ENCODE measurements around the gene OLIG1. TPM values are rescaled to one million over a fixed set of nuclear protein-coding genes. Genes with fewer than 3 reads are reported as not detected.

The OLIG1 gene
- total and polyA plus RNA-seq, 9 donors: 0.13 to 0.50 (median 0.36) TPM; not detected in 1

DNA sequence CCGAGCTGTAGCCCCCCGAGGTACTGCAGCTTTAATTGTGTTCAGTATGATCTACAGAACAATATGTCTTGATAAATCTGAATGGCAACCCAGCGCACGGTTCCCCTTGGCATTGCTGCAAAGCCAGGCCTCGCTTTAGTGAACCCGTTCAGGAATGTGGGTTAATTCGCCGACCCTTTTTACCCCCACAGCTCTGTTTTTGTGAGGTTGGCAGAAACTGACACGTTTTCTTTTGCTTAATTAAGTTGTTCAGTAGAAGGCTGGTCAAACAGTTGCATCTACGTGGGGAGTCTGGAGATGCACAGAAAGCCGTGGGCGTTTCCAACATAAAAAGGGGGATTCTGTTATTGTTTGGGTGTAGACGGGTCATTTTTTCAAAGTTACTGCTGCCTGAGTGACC is 43.2 kb downstream of the OLIG1 start:
- no peak overlapping the region for H3K27ac ChIP-seq (ENCODE audit: low read length)
- DNase-seq: no peak
- H3K9me3 ChIP-seq (replicated peaks; ENCODE audit: control insufficient read depth, low read depth, low read length): no peaks in the 10 kb centered on the region
- peaks cover 79% of the 10 kb centered on the region for H3K27me3 ChIP-seq (ENCODE audit: control insufficient read depth, insufficient read depth, low read length)
- H3K4me1 ChIP-seq (ENCODE audit: control insufficient read depth, insufficient read depth, low read length): peaks cover 14% of the 10 kb centered on the region
- no peaks in the 10 kb centered on the region for H3K36me3 ChIP-seq (ENCODE audit: control insufficient read depth, insufficient read depth, low read length)
- WGBS (ENCODE audit: insufficient coverage): 30% methylated on average over 8 of the region's 13 CpGs
- H3K4me3 ChIP-seq (ENCODE audit: low read length): no peak overlapping the region

DNA sequence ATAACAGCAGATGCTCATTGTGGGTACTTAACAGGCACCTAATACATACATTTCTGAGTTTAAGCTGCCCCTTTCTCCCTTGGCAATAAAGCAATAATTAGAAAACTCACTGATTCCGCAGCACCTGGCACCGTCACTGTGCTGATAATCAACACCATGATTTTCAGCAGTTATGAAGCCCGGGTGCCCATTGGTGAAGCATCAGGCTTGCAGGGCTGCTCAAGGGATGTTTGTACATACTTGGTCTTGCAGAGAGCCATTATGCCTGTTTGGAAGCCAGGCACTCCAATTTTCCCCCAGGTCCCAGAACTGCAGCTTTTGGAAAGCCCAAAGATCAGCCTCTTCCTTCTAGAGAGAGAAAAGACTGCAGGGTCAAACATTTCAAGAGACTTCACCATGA is 44.3 kb downstream of the OLIG1 start:
- WGBS (ENCODE audit: insufficient coverage): 93% methylated on average over 3 of the region's 3 CpGs

DNA sequence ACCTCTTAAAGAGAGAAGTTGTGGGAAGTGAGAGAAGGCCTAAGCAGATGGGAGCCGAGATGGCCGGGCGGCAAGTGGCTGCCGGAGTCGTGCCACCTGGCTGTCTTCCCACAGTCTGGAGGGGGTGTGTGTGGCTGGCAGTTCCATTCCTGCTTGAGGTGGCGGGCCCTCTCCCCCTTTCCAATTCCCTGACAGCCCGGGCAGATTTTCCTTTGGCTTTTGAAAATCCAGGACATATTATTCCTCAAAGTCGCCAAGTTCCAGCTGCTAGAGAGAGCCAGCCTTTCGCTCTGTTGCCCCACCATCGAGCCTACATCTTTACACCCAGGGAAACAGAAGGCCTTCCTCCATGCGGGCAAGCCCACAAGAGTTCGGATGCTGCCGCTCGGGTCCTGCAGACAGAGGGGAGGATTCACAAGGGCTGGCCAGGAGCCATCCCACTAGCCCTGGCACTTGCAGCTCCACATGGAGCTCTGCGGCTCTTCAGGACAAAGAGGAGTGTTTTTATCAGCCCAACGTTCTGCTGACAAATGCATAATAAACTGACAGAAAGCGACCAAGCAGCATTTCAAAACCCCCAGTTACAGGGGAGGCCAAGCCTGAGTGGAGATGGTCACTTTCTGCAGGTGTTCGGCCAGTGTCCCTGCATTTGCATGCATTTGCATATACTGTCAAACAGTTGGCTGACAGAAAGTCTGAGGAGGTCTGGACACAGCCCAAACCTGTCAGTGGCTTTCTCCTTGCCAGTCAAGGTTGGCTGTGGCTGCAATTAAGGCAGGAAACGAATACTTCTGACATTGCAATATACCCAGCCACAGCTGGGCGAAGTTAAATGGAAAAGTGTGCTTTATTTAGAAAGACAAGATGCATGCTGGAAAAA is 45.9 kb downstream of the OLIG1 start:
- 68% methylated on average over 6 of the region's 20 CpGs for WGBS (ENCODE audit: insufficient coverage)
- Histone ChIP-seq H3K36me3 (ENCODE audit: control insufficient read depth, insufficient read depth, low read length) (no peaks in the 10 kb centered on the region), H3K9me3 (replicated peaks; ENCODE audit: control insufficient read depth, low read depth, low read length) (no peaks in the 10 kb centered on the region), H3K4me1 (ENCODE audit: control insufficient read depth, insufficient read depth, low read length) (peaks cover 14% of the 10 kb centered on the region), H3K27me3 (ENCODE audit: control insufficient read depth, insufficient read depth, low read length) (peaks cover 54% of the 10 kb centered on the region), H3K4me3 (ENCODE audit: low read length) (no peak overlapping the region), H3K27ac (ENCODE audit: low read length) (peak overlapping the region; percentile 20)
- DNase-seq: peak; percentile 59

More for the DNA sequence above, 44.3 kb downstream of the OLIG1 start:
- peaks cover 14% of the 10 kb centered on the region for H3K4me1 ChIP-seq (ENCODE audit: control insufficient read depth, insufficient read depth, low read length)
- H3K27me3 ChIP-seq (ENCODE audit: control insufficient read depth, insufficient read depth, low read length): peaks cover 69% of the 10 kb centered on the region
- no peak overlapping the region for H3K27ac ChIP-seq (ENCODE audit: low read length)
- H3K9me3 ChIP-seq (replicated peaks; ENCODE audit: control insufficient read depth, low read depth, low read length): no peaks in the 10 kb centered on the region
- H3K4me3 ChIP-seq (ENCODE audit: low read length): no peak overlapping the region
- no peaks in the 10 kb centered on the region for H3K36me3 ChIP-seq (ENCODE audit: control insufficient read depth, insufficient read depth, low read length)
- no peak for DNase-seq

DNA sequence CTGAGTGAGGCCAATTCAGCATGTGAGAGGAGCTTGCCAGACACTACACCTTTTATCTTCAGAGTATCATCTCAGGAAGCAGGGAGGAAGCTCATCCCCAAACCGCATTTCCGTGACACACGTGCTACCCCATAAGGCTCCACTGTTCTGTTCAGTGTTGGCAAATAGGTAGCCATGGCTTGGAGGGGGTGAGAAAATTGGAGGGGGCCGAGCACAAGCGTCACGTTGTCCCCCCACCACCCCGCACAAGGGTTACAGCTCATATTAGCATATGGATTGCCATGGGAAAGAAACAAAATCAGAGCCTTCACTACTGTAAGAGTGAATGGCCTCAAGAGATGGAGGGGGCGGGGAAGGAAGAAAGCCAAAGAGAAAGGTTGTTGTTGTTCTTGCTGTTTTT is 46.7 kb downstream of the OLIG1 start:
- Histone ChIP-seq H3K4me1 (ENCODE audit: control insufficient read depth, insufficient read depth, low read length) (peaks cover 14% of the 10 kb centered on the region), H3K27ac (ENCODE audit: low read length) (no peak overlapping the region), H3K9me3 (replicated peaks; ENCODE audit: control insufficient read depth, low read depth, low read length) (no peaks in the 10 kb centered on the region), H3K36me3 (ENCODE audit: control insufficient read depth, insufficient read depth, low read length) (no peaks in the 10 kb centered on the region), H3K4me3 (ENCODE audit: low read length) (no peak overlapping the region), H3K27me3 (ENCODE audit: control insufficient read depth, insufficient read depth, low read length) (peaks cover 49% of the 10 kb centered on the region)
- DNase-seq: no peak
- 53% methylated on average over 3 of the region's 8 CpGs for WGBS (ENCODE audit: insufficient coverage)

DNA sequence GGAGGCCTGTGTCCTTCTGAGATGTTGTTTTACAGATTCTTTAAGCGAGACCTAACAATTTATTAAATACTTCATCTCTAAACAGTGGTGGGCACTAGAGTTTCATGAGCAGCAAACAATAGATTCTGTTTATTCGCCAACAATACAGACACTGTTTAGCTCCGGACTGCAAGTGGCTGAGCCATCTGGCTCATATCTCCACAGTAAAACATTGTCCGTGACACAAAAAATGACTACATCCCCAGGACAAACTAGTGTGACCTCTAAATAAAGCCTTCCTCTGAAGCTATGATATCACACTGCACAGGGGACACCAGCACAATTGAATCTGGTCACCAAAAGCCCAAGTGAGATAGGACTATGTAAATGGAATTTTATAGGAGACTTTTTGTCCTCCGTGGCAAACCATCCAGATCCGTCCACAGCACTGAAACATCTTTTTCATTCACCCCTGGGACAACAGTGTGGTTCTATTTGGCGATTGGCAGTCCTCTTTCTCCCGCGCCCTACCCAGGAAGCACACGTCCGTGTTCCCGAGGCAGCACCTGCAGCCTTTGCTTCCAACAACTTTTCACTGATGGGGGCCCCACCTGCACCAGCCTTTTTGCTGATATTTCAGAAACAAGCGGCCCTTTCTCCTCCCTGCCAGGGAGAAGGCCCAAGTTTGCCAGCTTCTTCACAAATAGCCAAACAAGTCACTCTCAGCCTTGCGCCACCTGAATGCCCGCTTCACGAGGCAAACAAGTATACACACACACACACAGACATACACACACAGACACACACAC is 47.4 kb downstream of the OLIG1 start:
- H3K4me3 ChIP-seq (ENCODE audit: low read length): no peak overlapping the region
- H3K4me1 ChIP-seq (ENCODE audit: control insufficient read depth, insufficient read depth, low read length): peaks cover 14% of the 10 kb centered on the region
- H3K9me3 ChIP-seq (replicated peaks; ENCODE audit: control insufficient read depth, low read depth, low read length): no peaks in the 10 kb centered on the region
- H3K27ac ChIP-seq (ENCODE audit: low read length): no peak overlapping the region
- peak; percentile 44 for DNase-seq
- peaks cover 42% of the 10 kb centered on the region for H3K27me3 ChIP-seq (ENCODE audit: control insufficient read depth, insufficient read depth, low read length)
- 79% methylated on average over 11 of the region's 16 CpGs for WGBS (ENCODE audit: insufficient coverage)
- no peaks in the 10 kb centered on the region for H3K36me3 ChIP-seq (ENCODE audit: control insufficient read depth, insufficient read depth, low read length)

Other genes with a start within 250 kb of the OLIG1 start
- 0.04 TPM for gene OLIG2, start 44.2 kb upstream of the OLIG1 start, total RNA-seq
- not detected for gene OLIG2, start 44.2 kb upstream of the OLIG1 start, polyA plus RNA-seq (ENCODE audit: insufficient read depth in 1 of 8, insufficient read length in 8 of 8, low replicate concordance in 1 of 8)
- 5.7 TPM for gene IFNAR2, start 159.8 kb downstream of the OLIG1 start, total RNA-seq
- gene IFNAR2, start 159.8 kb downstream of the OLIG1 start, polyA plus RNA-seq (ENCODE audit: insufficient read depth in 1 of 8, insufficient read length in 8 of 8, low replicate concordance in 1 of 8): 10 to 100 TPM in 6 of 8 donors, 1 to 10 TPM in 2; 8.7 to 15.5 (median 10.7) TPM
- 25.9 TPM for gene IL10RB, start 196.2 kb downstream of the OLIG1 start, total RNA-seq
- 10 to 100 TPM; 13.8 to 24.6 (median 18.1) TPM for gene IL10RB, start 196.2 kb downstream of the OLIG1 start, polyA plus RNA-seq (ENCODE audit: insufficient read depth in 1 of 8, insufficient read length in 8 of 8, low replicate concordance in 1 of 8)